Small intestine (tissue), 16 donors: Measurements from ENCODE around the gene NMRK1. TPM values are rescaled to one million over a fixed set of nuclear protein-coding genes. Genes with fewer than 3 reads are reported as not detected.

Source experiments
- DNase-seq, 2 donors: peaks; one replicate each; pipeline versions ENCODE4 v3.0.0 to v3.0.0-alpha.2; 2013
- FAIRE-seq: peaks from 2 replicates; lab custom pipeline; 2012; peaks lifted over from hg19 to GRCh38; lab: Jason Lieb, UNC
- H3K27ac ChIP-seq, 3 donors: one replicate each; pipeline ENCODE4 v1.5.1; 2013; ENCODE audit warnings: low read length in 2 of 3, mild to moderate bottlenecking in 2 of 3, control low read depth in 1 of 3, inconsistent platforms in 1 of 3, low read depth in 1 of 3, moderate library complexity in 1 of 3
- H3K27me3 ChIP-seq, 3 donors: one replicate each; pipeline ENCODE4 v1.6.1; 2013; ENCODE audit warnings: low read length in 3 of 3, inconsistent platforms in 1 of 3; ENCODE audit not compliant: control insufficient read depth in 3 of 3, insufficient read depth in 3 of 3
- H3K36me3 ChIP-seq, 3 donors: one replicate each; pipeline ENCODE4 v1.6.1; 2013; ENCODE audit warnings: low read length in 3 of 3, inconsistent platforms in 1 of 3, low read depth in 1 of 3, mild to moderate bottlenecking in 1 of 3, moderate library complexity in 1 of 3; ENCODE audit not compliant: control insufficient read depth in 3 of 3, insufficient read depth in 2 of 3
- H3K4me1 ChIP-seq, 3 donors: one replicate each; pipeline ENCODE4 v1.6.1; 2013; ENCODE audit warnings: low read length in 2 of 3, inconsistent platforms in 1 of 3, low read depth in 1 of 3, mild to moderate bottlenecking in 1 of 3, moderate library complexity in 1 of 3; ENCODE audit not compliant: control insufficient read depth in 3 of 3, insufficient read depth in 2 of 3
- H3K4me3 ChIP-seq, 3 donors: one replicate each; pipeline ENCODE4 v1.5.1; 2013; ENCODE audit warnings: low read length in 3 of 3, control low read depth in 1 of 3, inconsistent platforms in 1 of 3, low read depth in 1 of 3, mild to moderate bottlenecking in 1 of 3, moderate library complexity in 1 of 3
- H3K9me3 ChIP-seq, 2 donors: one replicate each; pipeline ENCODE4 v1.6.1; 2013; ENCODE audit warnings: low read depth in 1 of 2, low read length in 1 of 2; ENCODE audit not compliant: control insufficient read depth in 2 of 2, insufficient read depth in 1 of 2
- WGBS, 3 donors: extraction: QIAGEN DNeasy Blood & Tissue Kit; methylation state at CpG; one replicate each; pipeline ENCODE4 v1.1.7; 2013; 5-methylcytosine and 5-hydroxymethylcytosine counted together
- long read RNA-seq, 10 donors: transcript quantifications; one replicate each; lab custom pipeline, GENCODE V29; 2026
- polyA plus RNA-seq, 4 donors: library from polyadenylated mRNA; stranded (reverse) in 3 of 4; unstranded in 1 of 4; fragments of 200-250 nt in 3 of 4; fragments of 120-200 nt in 1 of 4; gene quantifications; one replicate each; pipeline versions ENCODE4 v1.2.1 to v1.2.3, GENCODE V29; 2013
- donor health status: healthy with polysubstance abuse.
- donor health status: control.
- donor health status: control.
- donor health status: Bipolar disorder and iron deficiency.
- donor health status: healthy.

The NMRK1 gene
- polyA plus RNA-seq = 10 to 100 TPM; 19.9 to 95.7 (median 47.9) TPM
- long read RNA-seq, donor 1, transcript NMRK1-201 (9 exons, 1,185 nt) = major isoform, 28 of 150 reads
- long read RNA-seq, donor 1, partial matches to known transcripts = 103 of 150 reads
- long read RNA-seq, donor 1, other reads (novel, unspliced or antisense) = 6 of 150 reads
- long read RNA-seq, donor 2, transcript NMRK1-201 (9 exons, 1,185 nt) = major isoform, 5 of 5 reads
- long read RNA-seq, donor 2, partial matches to known transcripts = 0 of 5 reads
- long read RNA-seq, donor 2, other reads (novel, unspliced or antisense) = 0 of 5 reads
- long read RNA-seq, donor 3, transcript NMRK1-201 (9 exons, 1,185 nt) = major isoform, 5 of 7 reads
- long read RNA-seq, donor 3, partial matches to known transcripts = 0 of 7 reads
- long read RNA-seq, donor 3, other reads (novel, unspliced or antisense) = 0 of 7 reads
- long read RNA-seq, donor 4, partial matches to known transcripts = 0 of 1 reads
- long read RNA-seq, donor 4, other reads (novel, unspliced or antisense) = 0 of 1 reads
- long read RNA-seq, donor 5 = 0 reads
- long read RNA-seq, donor 6, transcript NMRK1-201 (9 exons, 1,185 nt) = major isoform, 9 of 15 reads
- long read RNA-seq, donor 6, partial matches to known transcripts = 0 of 15 reads
- long read RNA-seq, donor 6, other reads (novel, unspliced or antisense) = 5 of 15 reads
- long read RNA-seq, donor 7, partial matches to known transcripts = 0 of 2 reads
- long read RNA-seq, donor 7, other reads (novel, unspliced or antisense) = 0 of 2 reads
- long read RNA-seq, donor 8 = 0 reads
- long read RNA-seq, donor 9, partial matches to known transcripts = 0 of 3 reads
- long read RNA-seq, donor 9, other reads (novel, unspliced or antisense) = 0 of 3 reads
- long read RNA-seq, donor 10, transcript NMRK1-201 (9 exons, 1,185 nt) = major isoform, 8 of 14 reads
- long read RNA-seq, donor 10, partial matches to known transcripts = 0 of 14 reads
- long read RNA-seq, donor 10, other reads (novel, unspliced or antisense) = 0 of 14 reads

GRCh38 chr9:75087824-75088645, at the start of gene NMRK1, which contains the start of gene OSTF1:
Gene NMRK1 (minus strand): TSS chr9:75088155. CDS start chr9:75083115, 5,040 bp downstream.
Gene OSTF1 (plus strand): TSS chr9:75088514. CDS start chr9:75088693, 179 bp downstream.
- Histone ChIP-seq H3K9me3 (no peaks in the 10 kb centered on the region), H3K36me3 (peaks cover 0 to 3% (median 0%) of the 10 kb centered on the region in 3 donors), H3K27me3 (no peaks in the 10 kb centered on the region), H3K4me1 (peaks cover 4 to 24% (median 19%) of the 10 kb centered on the region in 3 donors), H3K4me3 (peak within 1 kb of the TSS; percentile 77 to 96 (median 86)), H3K27ac (peak within 1 kb of the TSS; percentile 96 to 100 (median 99))
- FAIRE-seq (no peak), DNase-seq (peak; percentile 97 to 99)
- 0 to 1% (median 1%) methylated on average over 81 to 93 of the region's 93 CpGs for WGBS, 3 donors

- Histone ChIP-seq H3K27ac (no peak overlapping the region), H3K27me3 (no peaks in the 10 kb centered on the region), H3K36me3 (peaks cover 11 to 26% (median 15%) of the 10 kb centered on the region in 3 donors), H3K9me3 (no peaks in the 10 kb centered on the region), H3K4me1 (no peaks in the 10 kb centered on the region), H3K4me3 (no peak overlapping the region)
- DNase-seq (no peak), FAIRE-seq (no peak)
- WGBS, 3 donors = 65 to 91% (median 87%) methylated on average over 2 of the region's 2 CpGs
These were observed 46.5 kb upstream of the NMRK1 start for GRCh38 chr9:75134495-75134894.

- no peaks in the 10 kb centered on the region for H3K9me3 ChIP-seq
- 84 to 88% (median 84%) methylated on average over 3 of the region's 3 CpGs for WGBS, 3 donors
- H3K4me3 ChIP-seq = no peak overlapping the region
- peaks cover 13 to 21% (median 15%) of the 10 kb centered on the region in 3 donors for H3K36me3 ChIP-seq
- DNase-seq = no peak
- no peak for FAIRE-seq
- H3K4me1 ChIP-seq = no peaks in the 10 kb centered on the region
- H3K27me3 ChIP-seq = no peaks in the 10 kb centered on the region
- H3K27ac ChIP-seq = no peak overlapping the region
These were observed 45.4 kb upstream of the NMRK1 start for GRCh38 chr9:75133396-75133795.

- no peaks in the 10 kb centered on the region for H3K9me3 ChIP-seq
- FAIRE-seq (no peak), DNase-seq (no peak)
- no peak overlapping the region for H3K4me3 ChIP-seq
- peaks cover 11 to 21% (median 15%) of the 10 kb centered on the region in 3 donors for H3K36me3 ChIP-seq
- 90 to 96% (median 91%) methylated on average over 4 of the region's 4 CpGs for WGBS, 3 donors
- no peak overlapping the region for H3K27ac ChIP-seq
- H3K4me1 ChIP-seq = no peaks in the 10 kb centered on the region
- no peaks in the 10 kb centered on the region for H3K27me3 ChIP-seq
These were observed 44.3 kb upstream of the NMRK1 start for GRCh38 chr9:75132244-75132643.

- FAIRE-seq (no peak), DNase-seq (no peak)
- 95 to 97% (median 96%) methylated on average over 3 of the region's 3 CpGs for WGBS, 3 donors
- Histone ChIP-seq H3K4me3 (no peak overlapping the region), H3K9me3 (no peaks in the 10 kb centered on the region), H3K27ac (no peak overlapping the region), H3K4me1 (no peaks in the 10 kb centered on the region), H3K36me3 (peaks cover 11 to 20% (median 12%) of the 10 kb centered on the region in 3 donors), H3K27me3 (no peaks in the 10 kb centered on the region)
These were observed 43.7 kb upstream of the NMRK1 start for GRCh38 chr9:75131700-75132099.

- H3K27me3 ChIP-seq = no peaks in the 10 kb centered on the region
- no peak for FAIRE-seq
- peaks cover 11 to 13% (median 11%) of the 10 kb centered on the region in 3 donors for H3K36me3 ChIP-seq
- WGBS, 3 donors = 62 to 87% (median 78%) methylated on average over 5 of the region's 5 CpGs
- no peak overlapping the region for H3K4me3 ChIP-seq
- DNase-seq = no peak
- H3K4me1 ChIP-seq = no peaks in the 10 kb centered on the region
- H3K9me3 ChIP-seq = no peaks in the 10 kb centered on the region
- H3K27ac ChIP-seq = no peak overlapping the region
These were observed 42.8 kb upstream of the NMRK1 start for GRCh38 chr9:75130621-75131230.

- no peaks in the 10 kb centered on the region for H3K9me3 ChIP-seq
- peaks cover 9 to 11% (median 10%) of the 10 kb centered on the region in 3 donors for H3K36me3 ChIP-seq
- H3K27ac ChIP-seq = no peak overlapping the region
- WGBS, 3 donors = 91 to 96% (median 95%) methylated on average over 5 of the region's 5 CpGs
- FAIRE-seq (no peak), DNase-seq (no peak)
- no peaks in the 10 kb centered on the region for H3K4me1 ChIP-seq
- H3K27me3 ChIP-seq = no peaks in the 10 kb centered on the region
- H3K4me3 ChIP-seq = no peak overlapping the region
These were observed 42.2 kb upstream of the NMRK1 start for GRCh38 chr9:75130172-75130571.
